Inflammatory macrophage (primary cell): ENCODE results near the gene HOXB3.
A peak's percentile ranks its signal among the peaks of the same experiment; 100 is the strongest.
"Not testable (repeated sequence)": the region's sequence is repeated elsewhere in the genome, so short reads cannot be mapped to it uniquely, and the experiment has no call there.

Experiments
- DNase-seq, 2 donors: peaks; one replicate each; pipeline ENCODE4 v3.0.0-alpha.2; 2020 to 2022

HOXB3 gene

GRCh38 chr17:48522031-48522653 is 67.9 kb downstream of the HOXB3 start:
- no peak for DNase-seq

GRCh38 chr17:48520631-48521079 is 69.4 kb downstream of the HOXB3 start:
- no peak for DNase-seq

- no peak for DNase-seq
These were observed 70.6 kb downstream of the HOXB3 start for GRCh38 chr17:48519427-48519826.

GRCh38 chr17:48517478-48517877 is 72.6 kb downstream of the HOXB3 start:
- DNase-seq: no peak

- no peak for DNase-seq
These were observed 73.8 kb downstream of the HOXB3 start for GRCh38 chr17:48515925-48516900.

- no peak for DNase-seq
These were observed 75.6 kb downstream of the HOXB3 start for GRCh38 chr17:48514477-48514876.

- no peak for DNase-seq
These were observed 76.2 kb downstream of the HOXB3 start for GRCh38 chr17:48513666-48514455.

GRCh38 chr17:48513097-48513496 is 76.9 kb downstream of the HOXB3 start:
- DNase-seq: no peak

GRCh38 chr17:48510761-48511604 is 79.1 kb downstream of the HOXB3 start:
- DNase-seq: no peak

GRCh38 chr17:48510381-48510760 is 79.7 kb downstream of the HOXB3 start:
- DNase-seq: no peak

GRCh38 chr17:48509708-48510107 is 80.3 kb downstream of the HOXB3 start:
- not testable (repeated sequence) for DNase-seq

GRCh38 chr17:48506246-48506645 is 83.8 kb downstream of the HOXB3 start:
- no peak for DNase-seq

- peak; percentile 59 to 62 for DNase-seq
These were observed 84.3 kb downstream of the HOXB3 start for GRCh38 chr17:48505788-48506187.

- no peak for DNase-seq
These were observed 85.1 kb downstream of the HOXB3 start for GRCh38 chr17:48504953-48505352.

- DNase-seq: no peak
These were observed 86.3 kb downstream of the HOXB3 start for GRCh38 chr17:48503747-48504146.

- DNase-seq: no peak
These were observed 87.1 kb downstream of the HOXB3 start for GRCh38 chr17:48502901-48503300.

GRCh38 chr17:48502312-48502711 is 87.7 kb downstream of the HOXB3 start:
- no peak for DNase-seq

GRCh38 chr17:48500435-48501426 is 89.3 kb downstream of the HOXB3 start:
- DNase-seq: no peak

- no peak for DNase-seq
These were observed 90.2 kb downstream of the HOXB3 start for GRCh38 chr17:48499735-48500434.

GRCh38 chr17:48499248-48499647 is 90.8 kb downstream of the HOXB3 start:
- no peak for DNase-seq
